GM12878 (cell line): ENCODE data around the gene ADIG.

Experiments
- BHLHE40 ChIP-seq, 2 experiments: fragments of 450-650 bp in 1 of 2; IDR thresholded peaks; 2 replicates each; pipeline ENCODE4 v1.6.1; 2011 to 2017; ENCODE audit warnings: low read depth in 2 of 2, borderline replicate concordance in 1 of 2, improper control_type of control experiment in 1 of 2, low read length in 1 of 2, mild to moderate bottlenecking in 1 of 2
- CTCF ChIP-seq, 3 experiments: IDR thresholded peaks in 2 of 3; conservative IDR thresholded peaks in 1 of 3; 2 replicates each; pipeline ENCODE4 v1.5.1; 2011; ENCODE audit warnings: low read depth in 3 of 3, low read length in 3 of 3, mild to moderate bottlenecking in 3 of 3, control low read depth in 2 of 3, moderate library complexity in 2 of 3, inconsistent platforms in 1 of 3, mixed read lengths in 1 of 3; ENCODE audit not compliant: control insufficient read depth in 2 of 3, insufficient read depth in 1 of 3; ENCODE audit errors: extremely low read depth in 1 of 3
- ETV6 ChIP-seq, 2 experiments: fragments of 450-650 bp in 1 of 2; IDR thresholded peaks in 1 of 2; conservative IDR thresholded peaks in 1 of 2; 2 replicates each; pipeline ENCODE4 v1.6.1; 2014; ENCODE audit warnings: antibody characterized with exemption in 1 of 2, borderline replicate concordance in 1 of 2, low read depth in 1 of 2, mild to moderate bottlenecking in 1 of 2, moderate library complexity in 1 of 2
- EZH2 ChIP-seq: IDR thresholded peaks from 2 replicates; pipeline ENCODE4 v1.6.1; 2012; ENCODE audit warnings: low read depth, mild to moderate bottlenecking, control low read depth, inconsistent platforms, low read length, borderline replicate concordance; ENCODE audit not compliant: control insufficient read depth
- FOS ChIP-seq: IDR thresholded peaks from 3 replicates; pipeline ENCODE4 v1.6.1; 2011; ENCODE audit warnings: borderline replicate concordance; ENCODE audit not compliant: insufficient read length; ENCODE audit errors: extremely low read depth
- MEF2A ChIP-seq: IDR thresholded peaks from 2 replicates; pipeline ENCODE4 v1.6.1; 2011; ENCODE audit warnings: low read depth, mild to moderate bottlenecking, low read length, moderate library complexity; ENCODE audit not compliant: insufficient read depth
- MTA3 ChIP-seq: IDR thresholded peaks from 2 replicates; pipeline ENCODE4 v1.6.1; 2012; ENCODE audit warnings: low read length, inconsistent platforms, borderline replicate concordance
- POLR2A ChIP-seq: IDR thresholded peaks from 2 replicates; pipeline ENCODE4 v1.6.1; 2011; ENCODE audit warnings: low read depth, mild to moderate bottlenecking, low read length
- RBBP5 ChIP-seq: fragments of 200-600 bp; sonication (generic); conservative IDR thresholded peaks from 2 replicates; pipeline ENCODE4 v1.6.1; 2016
- REST ChIP-seq: IDR thresholded peaks from 2 replicates; pipeline ENCODE4 v1.6.1; 2012; ENCODE audit warnings: mild to moderate bottlenecking, low read depth, low read length
- ZNF24 ChIP-seq: fragments of 450-650 bp; IDR thresholded peaks from 2 replicates; pipeline ENCODE4 v1.6.1; 2017; ENCODE audit warnings: antibody characterized with exemption, mild to moderate bottlenecking

- TF ChIP-seq EZH2: no peak
- no peak for TF ChIP-seq BHLHE40 (IDR thresholded peaks at IDR 0.05; ENCODE audit: borderline replicate concordance in 1 of 2, low read depth in 2 of 2, low read length in 1 of 2)
- no peak for TF ChIP-seq CTCF (IDR thresholded peaks at IDR 0.05 in 2 of 3, conservative IDR thresholded peaks at IDR 0.05 in 1 of 3; ENCODE audit: control insufficient read depth in 2 of 3, extremely low read depth in 1 of 3, insufficient read depth in 1 of 3, low read depth in 3 of 3, low read length in 3 of 3)
- TF ChIP-seq MTA3: no peak
- no peak for TF ChIP-seq ZNF24
- no peak for TF ChIP-seq POLR2A
- TF ChIP-seq ETV6 (conservative IDR thresholded peaks at IDR 0.05 in 1 of 2, IDR thresholded peaks at IDR 0.05 in 1 of 2; ENCODE audit: borderline replicate concordance in 1 of 2, low read depth in 1 of 2): no peak
- no peak for TF ChIP-seq FOS
- TF ChIP-seq MEF2A: no peak
- no peak for TF ChIP-seq REST
- no peak for TF ChIP-seq RBBP5
These were observed 26.4 kb downstream of the ADIG start for GRCh38 chr20:38607351-38607750.
